Measurements from ENCODE around the gene BFAR. TPM values are rescaled to one million over a fixed set of nuclear protein-coding genes. Genes with fewer than 3 reads are reported as not detected.

Gene BFAR
- total and polyA plus RNA-seq, 9 of the 15 experiments (the other 6 are each of a cell fraction or from before 2014, with no cell fraction given) = 45.0 to 82.6 (median 60.4) TPM

- no peaks in the 10 kb centered on the region for H3K9me3 ChIP-seq (replicated peaks; ENCODE audit: control insufficient read depth, insufficient read depth, low read depth, low read length)
- H3K36me3 ChIP-seq (ENCODE audit: control insufficient read depth, insufficient read depth, low read length) = peaks cover 55% of the 10 kb centered on the region
- H3K9ac ChIP-seq (ENCODE audit: insufficient read depth in 1 of 2, low read depth in 2 of 2, low read length in 2 of 2) = no peak overlapping the region; a peak in 1 of 4 replicates
- FAIRE-seq = no peak
- no peak for ATAC-seq
- no peak overlapping the region for H3K4me2 ChIP-seq (ENCODE audit: insufficient read depth, low read length)
- H2AFZ ChIP-seq (ENCODE audit: low read depth, low read length) = no peak overlapping the region
- WGBS (ENCODE audit: insufficient coverage, low coverage, missing lambda C conversion rate) = 97% methylated on average over 15 of the region's 16 CpGs
- intact Hi-C loops (cut with micrococcal nuclease) = no loop called here
- CTCF ChIA-PET (ENCODE audit: low intra/inter-chr PET ratio) = no interaction called here
- in situ Hi-C loops (cut with MboI) = no loop called here
- H4K20me1 ChIP-seq (replicated peaks; ENCODE audit: control insufficient read depth, insufficient read depth, low read length) = 0 out of 2 replicates have a peak, but pooled peaks cover 5% of the 10 kb centered on the region
- DNase-seq (ENCODE audit: extremely low read depth in 1 of 4, low spot score in 3 of 4) = no peak
- H3K9me1 ChIP-seq (ENCODE audit: control insufficient read depth, insufficient read depth, low read length) = no peaks in the 10 kb centered on the region
- TF ChIP-seq NFE2L1 (tag; IDR thresholded peaks at IDR 0.05; ENCODE audit: borderline replicate concordance, low read depth) (no peak), BRD9 (IDR thresholded peaks at IDR 0.05; ENCODE audit: low read depth, partially characterized antibody) (no peak), JUND (IDR thresholded peaks at IDR 0.05; ENCODE audit: borderline replicate concordance, low read depth, low read length) (no peak), JUND (tag; IDR thresholded peaks at IDR 0.05; ENCODE audit: borderline replicate concordance, low read depth, low read length) (no peak), ZNF583 (CRISPR knock-in tag; IDR thresholded peaks at IDR 0.05) (no peak), NR1H2 (CRISPR knock-in tag; IDR thresholded peaks at IDR 0.05) (no peak), ZNF133 (CRISPR knock-in tag; IDR thresholded peaks at IDR 0.05) (no peak), TAL1 (IDR thresholded peaks at IDR 0.05) (no peak), SAP30 (IDR thresholded peaks at IDR 0.05; ENCODE audit: borderline replicate concordance, insufficient read depth, low read depth, low read length, poor library complexity, severe bottlenecking) (no peak), MIER1 (IDR thresholded peaks at IDR 0.05; ENCODE audit: low read depth) (no peak), CSDE1 (IDR thresholded peaks at IDR 0.05) (no peak), ZZZ3 (IDR thresholded peaks at IDR 0.05) (no peak), MAFG (tag; conservative IDR thresholded peaks at IDR 0.05) (no peak), TCF7 (IDR thresholded peaks at IDR 0.05; ENCODE audit: borderline replicate concordance) (no peak), PBX2 (CRISPR knock-in tag; IDR thresholded peaks at IDR 0.05; ENCODE audit: low read depth) (no peak), PBX2 (tag; conservative IDR thresholded peaks at IDR 0.05; ENCODE audit: low read depth) (no peak)
- POLR2A ChIA-PET = no interaction called here
- H3K4me1 ChIP-seq (replicated peaks in 1 of 2; ENCODE audit: control insufficient read depth in 2 of 2, insufficient read depth in 2 of 2, low read length in 2 of 2) = no peaks in the 10 kb centered on the region; a peak in 1 of 5 replicates
- no peaks in the 10 kb centered on the region for H3K79me2 ChIP-seq (ENCODE audit: control insufficient read depth, insufficient read depth, low read length)
- no peak overlapping the region for H3K4me3 ChIP-seq
- BruUV-seq (replicated peaks) = TSS peak; percentile 41
- no peak overlapping the region for H3K27ac ChIP-seq (ENCODE audit: extremely low read depth, low read depth, low read length)
- no peaks in the 10 kb centered on the region for H3K27me3 ChIP-seq (ENCODE audit: control insufficient read depth in 2 of 2, insufficient read depth in 2 of 2, low read length in 2 of 2)
Observed at GRCh38 chr16:14667347-14668266, 34.9 kb downstream of the BFAR start.

All from K562 (cell line).